Activated T-helper 1 cell treated with anti-CD3 and anti-CD28 coated beads, Interleukin-12 subunit alpha, Interleukin-12 subunit beta, Interleukin-2, Interleukin-4 antibody, amounts not matched to agents 30 ng/mL and 10 ng/mL and 1 ng/mL, durations not matched to agents 14 hours and 24 hours and 36 hours (primary cell): Measurements from ENCODE around the gene RBM42. TPM values are rescaled to one million over a fixed set of nuclear protein-coding genes. Genes with fewer than 3 reads are reported as not detected.
"Not testable (repeated sequence)": the region's sequence is repeated elsewhere in the genome, so short reads cannot be mapped to it uniquely, and the experiment has no call there.

ENCODE experiments used
- DNase-seq: peaks from one replicate; pipeline ENCODE4 v3.0.0; 2021; ENCODE audit warnings: low spot score
- H3K27ac Mint-ChIP-seq: one replicate; pipeline ENCODE4 v1.8.0; 2021; ENCODE audit warnings: mild to moderate bottlenecking, mixed read lengths
- H3K27me3 Mint-ChIP-seq: one replicate; pipeline ENCODE4 v1.8.0; 2022; ENCODE audit warnings: mild to moderate bottlenecking, moderate library complexity, mixed read lengths; ENCODE audit not compliant: insufficient read depth
- H3K36me3 Mint-ChIP-seq: one replicate; pipeline ENCODE4 v1.8.0; 2021; ENCODE audit warnings: low read depth, mixed read lengths
- H3K4me1 Mint-ChIP-seq: one replicate; pipeline ENCODE4 v1.8.0; 2021; ENCODE audit warnings: low read depth, mixed read lengths
- H3K4me3 Mint-ChIP-seq: one replicate; pipeline ENCODE4 v1.8.0; 2021; ENCODE audit warnings: mild to moderate bottlenecking, moderate library complexity, mixed read lengths
- H3K9me3 Mint-ChIP-seq: one replicate; pipeline ENCODE4 v1.8.0; 2021; ENCODE audit warnings: mixed read lengths
- intact Hi-C: fragments of 100-400 bp; cut with micrococcal nuclease; formaldehyde crosslinking; loops from one replicate; pipeline ENCODE4 v1.15.1; 2024
- total RNA-seq: library from RNA; stranded (reverse); gene quantifications from 2 replicates; pipeline ENCODE4 v1.2.3, GENCODE V29; 2022

The RBM42 gene
- total RNA-seq, 1 donor from 2014 or later, result 105 TPM

- intact Hi-C loops, result loop anchor here (1.0 to 10.0 kb wide), 10 partner anchors 17 to 470 kb away; partner anchors contain the start of genes ARHGAP33, HAUS5, HCST and NFKBID
- peak overlapping the region; percentile 82 for H3K4me3 Mint-ChIP-seq
- H3K27ac Mint-ChIP-seq, result peak overlapping the region; percentile 85
- peaks cover 30% of the 10 kb centered on the region for H3K4me1 Mint-ChIP-seq
- peak; percentile 68 for DNase-seq
- no peaks in the 10 kb centered on the region for H3K27me3 Mint-ChIP-seq
- no peaks in the 10 kb centered on the region for H3K9me3 Mint-ChIP-seq
- H3K36me3 Mint-ChIP-seq, result peaks cover 2% of the 10 kb centered on the region
These were observed 16.3 kb downstream of the RBM42 start for GRCh38 chr19:35644987-35645679.

DNA sequence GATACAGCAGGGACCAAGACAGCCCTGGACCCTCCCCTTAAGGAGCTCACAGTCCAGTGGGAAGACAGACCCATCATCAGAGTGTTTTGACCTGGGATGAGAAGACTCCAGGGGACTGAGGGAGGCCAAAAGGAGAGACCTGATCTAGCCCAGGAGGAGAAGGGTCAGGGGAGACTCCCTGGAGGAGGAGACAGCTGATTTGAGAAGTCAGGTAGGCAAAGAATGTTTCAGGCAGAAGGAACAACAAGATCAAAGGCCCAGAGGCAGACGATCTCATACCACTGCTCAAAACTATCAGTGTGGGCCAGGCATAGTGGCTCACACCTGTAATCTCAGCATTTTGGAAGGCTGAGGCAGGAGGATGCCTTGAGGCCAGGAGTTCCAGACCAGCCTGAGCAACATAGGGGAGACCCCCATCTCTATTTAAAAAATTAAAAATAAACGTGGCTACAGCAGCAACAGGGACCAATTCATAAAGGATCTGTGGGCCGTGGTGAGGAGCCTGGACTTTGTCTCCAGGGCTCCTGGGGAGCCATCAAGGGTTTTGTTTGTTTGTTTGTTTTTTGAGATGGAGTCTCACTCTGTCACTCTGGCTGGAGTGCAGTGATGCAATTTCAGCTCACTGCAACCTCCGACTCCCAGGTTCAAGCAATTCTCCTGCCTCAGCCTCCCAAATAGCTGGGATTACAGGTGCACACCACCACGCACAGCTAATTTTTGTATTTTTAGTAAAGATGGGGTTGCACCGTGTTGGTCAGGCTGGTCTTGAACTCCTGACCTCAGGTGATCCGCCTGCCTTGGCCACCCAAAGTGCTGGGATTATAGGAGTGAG lies 17.1 kb downstream of the RBM42 start:
- intact Hi-C loops, result loop anchor here (2.0 to 10.0 kb wide), 4 partner anchors 57 to 469 kb away; partner anchors contain the start of genes HCST, NFKBID, OVOL3 and POLR2I
- Mint-ChIP-seq H3K27ac (no peak overlapping the region), H3K4me3 (peak overlapping the region; percentile 82)

GRCh38 chr19:35648017-35648961 lies 19.5 kb downstream of the RBM42 start, which contains the start of gene COX6B1:
COX6B1 (plus strand) TSS chr19:35648323; CDS start chr19:35651244, 2,921 bp downstream.
- peak; percentile 93 for DNase-seq
- Mint-ChIP-seq H3K27ac (peak within 1 kb of the TSS; percentile 89), H3K4me3 (peak within 1 kb of the TSS; percentile 95), H3K27me3 (no peaks in the 10 kb centered on the region), H3K4me1 (peaks cover 25% of the 10 kb centered on the region), H3K9me3 (no peaks in the 10 kb centered on the region), H3K36me3 (peaks cover 10% of the 10 kb centered on the region)
- intact Hi-C loops, result loop anchor here (1.0 to 10.0 kb wide), 12 partner anchors 20 to 507 kb away; partner anchors contain the start of genes HAUS5, HCST, LIN37 and NFKBID

More for the DNA sequence above, 17.1 kb downstream of the RBM42 start:
- Mint-ChIP-seq H3K9me3 (no peaks in the 10 kb centered on the region), H3K27me3 (no peaks in the 10 kb centered on the region), H3K4me1 (peaks cover 33% of the 10 kb centered on the region), H3K36me3 (peaks cover 4% of the 10 kb centered on the region)
- no peak for DNase-seq

- peak overlapping the region; percentile 13 for H3K4me3 Mint-ChIP-seq
- intact Hi-C loops, result no loop called here
- H3K4me1 Mint-ChIP-seq, result peaks cover 9% of the 10 kb centered on the region
- DNase-seq, result no peak
- peaks cover 22% of the 10 kb centered on the region for H3K36me3 Mint-ChIP-seq
- no peak overlapping the region for H3K27ac Mint-ChIP-seq
- no peaks in the 10 kb centered on the region for H3K9me3 Mint-ChIP-seq
- H3K27me3 Mint-ChIP-seq, result no peaks in the 10 kb centered on the region
These were observed 21.7 kb downstream of the RBM42 start for GRCh38 chr19:35650581-35650980.

GRCh38 chr19:35654828-35655227 lies 26.0 kb downstream of the RBM42 start:
- H3K27me3 Mint-ChIP-seq, H3K27ac Mint-ChIP-seq, H3K9me3 Mint-ChIP-seq, DNase-seq, intact Hi-C loops, H3K4me3 Mint-ChIP-seq, H3K4me1 Mint-ChIP-seq: not testable (repeated sequence)
- peaks cover 42% of the 10 kb centered on the region for H3K36me3 Mint-ChIP-seq

DNA sequence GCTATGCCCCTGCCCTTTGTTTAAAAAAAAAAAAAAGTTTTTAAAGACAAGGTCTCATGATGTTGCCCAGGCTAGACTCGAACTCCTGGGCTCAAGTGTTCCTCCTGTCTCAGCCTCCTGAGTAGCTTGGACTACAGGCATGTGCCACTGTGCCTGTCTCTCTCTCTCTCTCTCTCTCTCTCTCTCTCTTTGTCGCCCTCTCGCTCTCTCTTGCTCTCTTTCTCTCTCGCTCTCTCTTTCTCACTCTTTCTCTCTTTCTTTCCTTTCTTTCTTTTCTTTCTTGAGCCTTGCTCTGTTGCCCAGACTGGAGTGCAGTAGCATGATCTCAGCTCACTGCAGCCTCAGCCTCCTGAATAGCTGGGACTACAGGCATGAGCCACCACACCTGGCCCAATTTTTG lies 26.8 kb downstream of the RBM42 start:
- no peaks in the 10 kb centered on the region for H3K27me3 Mint-ChIP-seq
- H3K4me1 Mint-ChIP-seq, result peaks cover 7% of the 10 kb centered on the region
- no peak for DNase-seq
- H3K27ac Mint-ChIP-seq, result peak overlapping the region; percentile 31
- peaks cover 43% of the 10 kb centered on the region for H3K36me3 Mint-ChIP-seq
- H3K9me3 Mint-ChIP-seq, result no peaks in the 10 kb centered on the region
- intact Hi-C loops, result no loop called here
- no peak overlapping the region for H3K4me3 Mint-ChIP-seq

- Mint-ChIP-seq H3K9me3 (no peaks in the 10 kb centered on the region), H3K4me1 (no peaks in the 10 kb centered on the region), H3K36me3 (peaks cover 36% of the 10 kb centered on the region), H3K27ac (no peak overlapping the region), H3K27me3 (no peaks in the 10 kb centered on the region), H3K4me3 (no peak overlapping the region)
- intact Hi-C loops, result no loop called here
- DNase-seq, result no peak
These were observed 27.9 kb downstream of the RBM42 start for GRCh38 chr19:35656700-35657099.

- Mint-ChIP-seq H3K4me1 (no peaks in the 10 kb centered on the region), H3K36me3 (peaks cover 35% of the 10 kb centered on the region), H3K27me3 (no peaks in the 10 kb centered on the region), H3K4me3 (no peak overlapping the region), H3K27ac (no peak overlapping the region), H3K9me3 (no peaks in the 10 kb centered on the region)
- intact Hi-C loops, result no loop called here
- DNase-seq, result no peak
These were observed 29.3 kb downstream of the RBM42 start for GRCh38 chr19:35657904-35658700.

DNA sequence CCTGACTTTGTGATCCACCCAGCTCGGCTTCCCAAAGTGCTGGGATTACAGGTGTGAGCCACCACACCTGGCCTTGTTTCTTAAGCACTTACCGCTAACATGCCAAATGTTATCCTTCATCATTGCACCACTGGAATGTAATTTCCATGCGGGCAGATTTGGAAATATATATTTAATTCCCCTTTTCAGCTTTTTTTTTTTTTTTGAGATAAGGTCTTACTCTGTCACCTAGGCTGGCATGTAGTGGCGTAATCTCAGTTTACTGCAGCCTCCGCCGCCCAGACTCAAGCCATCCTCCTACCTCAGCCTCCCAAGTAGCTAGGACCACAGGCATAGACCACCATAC lies 33.1 kb downstream of the RBM42 start:
- intact Hi-C loops, result no loop called here
- Mint-ChIP-seq H3K27ac (no peak overlapping the region), H3K4me3 (no peak overlapping the region), H3K9me3 (no peaks in the 10 kb centered on the region), H3K36me3 (peaks cover 16% of the 10 kb centered on the region), H3K27me3 (no peaks in the 10 kb centered on the region), H3K4me1 (no peaks in the 10 kb centered on the region)
- DNase-seq, result no peak

GRCh38 chr19:35663981-35664380 lies 35.1 kb downstream of the RBM42 start:
- no peaks in the 10 kb centered on the region for H3K4me1 Mint-ChIP-seq
- peaks cover 2% of the 10 kb centered on the region for H3K27me3 Mint-ChIP-seq
- intact Hi-C loops, result no loop called here
- H3K36me3 Mint-ChIP-seq, result peaks cover 3% of the 10 kb centered on the region
- no peak overlapping the region for H3K4me3 Mint-ChIP-seq
- H3K9me3 Mint-ChIP-seq, result no peaks in the 10 kb centered on the region
- no peak for DNase-seq
- no peak overlapping the region for H3K27ac Mint-ChIP-seq

DNA sequence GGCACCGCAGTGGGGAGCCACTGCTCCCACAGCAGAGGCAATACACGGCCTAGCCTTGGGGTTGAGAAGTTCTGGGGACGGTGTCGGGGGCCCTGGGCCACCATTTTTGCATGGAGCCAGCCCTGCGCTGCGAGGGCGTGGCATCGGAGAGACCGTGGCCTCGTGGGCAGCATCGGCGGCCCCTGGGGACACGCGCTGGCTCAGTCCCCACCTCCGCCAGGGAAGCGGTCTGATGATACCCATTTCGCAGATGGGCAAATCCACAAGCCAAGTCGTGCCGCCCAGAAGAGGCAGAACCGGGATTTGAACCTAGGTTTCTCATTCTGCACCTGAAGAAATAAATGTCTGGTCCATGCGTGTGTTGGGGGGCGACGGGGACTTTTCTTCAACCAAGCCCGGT lies 36.3 kb downstream of the RBM42 start:
- H3K4me1 Mint-ChIP-seq, result no peaks in the 10 kb centered on the region
- H3K9me3 Mint-ChIP-seq, result no peaks in the 10 kb centered on the region
- H3K27ac Mint-ChIP-seq, result no peak overlapping the region
- H3K4me3 Mint-ChIP-seq, result no peak overlapping the region
- DNase-seq, result no peak
- intact Hi-C loops, result no loop called here
- H3K36me3 Mint-ChIP-seq, result no peaks in the 10 kb centered on the region
- peaks cover 10% of the 10 kb centered on the region for H3K27me3 Mint-ChIP-seq

GRCh38 chr19:35665604-35666003 lies 36.8 kb downstream of the RBM42 start:
- Mint-ChIP-seq H3K27me3 (peaks cover 11% of the 10 kb centered on the region), H3K36me3 (no peaks in the 10 kb centered on the region), H3K4me1 (no peaks in the 10 kb centered on the region), H3K27ac (no peak overlapping the region), H3K4me3 (no peak overlapping the region), H3K9me3 (no peaks in the 10 kb centered on the region)
- DNase-seq, result no peak
- intact Hi-C loops, result no loop called here
